ENCODE data around the gene GDPD4.

DNA sequence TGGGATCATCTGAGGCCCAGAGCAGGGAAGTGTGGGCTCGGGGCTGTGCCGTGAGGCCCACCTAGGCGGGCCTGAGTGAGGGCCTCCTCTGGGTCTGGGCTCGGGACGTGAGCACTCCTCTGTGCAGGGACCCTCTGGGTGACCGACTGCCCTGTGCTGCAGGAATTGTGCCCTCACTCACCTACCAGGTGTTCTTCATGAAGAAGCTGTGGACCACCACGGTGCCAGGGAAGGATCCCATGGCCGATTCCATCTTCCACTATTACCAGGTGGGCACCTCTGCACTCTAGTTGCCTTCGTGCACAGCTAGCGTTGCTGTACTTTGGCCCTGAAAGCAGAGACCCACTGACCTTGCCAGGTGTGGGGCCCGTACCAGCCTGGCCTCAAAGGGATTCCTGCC lies 93.0 kb downstream of the GDPD4 start:
- TF ChIP-seq, protein P1, sequence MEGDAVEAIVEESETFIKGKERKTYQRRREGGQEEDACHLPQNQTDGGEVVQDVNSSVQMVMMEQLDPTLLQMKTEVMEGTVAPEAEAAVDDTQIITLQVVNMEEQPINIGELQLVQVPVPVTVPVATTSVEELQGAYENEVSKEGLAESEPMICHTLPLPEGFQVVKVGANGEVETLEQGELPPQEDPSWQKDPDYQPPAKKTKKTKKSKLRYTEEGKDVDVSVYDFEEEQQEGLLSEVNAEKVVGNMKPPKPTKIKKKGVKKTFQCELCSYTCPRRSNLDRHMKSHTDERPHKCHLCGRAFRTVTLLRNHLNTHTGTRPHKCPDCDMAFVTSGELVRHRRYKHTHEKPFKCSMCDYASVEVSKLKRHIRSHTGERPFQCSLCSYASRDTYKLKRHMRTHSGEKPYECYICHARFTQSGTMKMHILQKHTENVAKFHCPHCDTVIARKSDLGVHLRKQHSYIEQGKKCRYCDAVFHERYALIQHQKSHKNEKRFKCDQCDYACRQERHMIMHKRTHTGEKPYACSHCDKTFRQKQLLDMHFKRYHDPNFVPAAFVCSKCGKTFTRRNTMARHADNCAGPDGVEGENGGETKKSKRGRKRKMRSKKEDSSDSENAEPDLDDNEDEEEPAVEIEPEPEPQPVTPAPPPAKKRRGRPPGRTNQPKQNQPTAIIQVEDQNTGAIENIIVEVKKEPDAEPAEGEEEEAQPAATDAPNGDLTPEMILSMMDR (IDR thresholded peaks at IDR 0.05; ENCODE audit: low read depth, low read length, missing input control), result no peak
- TF ChIP-seq RXRA (IDR thresholded peaks at IDR 0.05) (no peak), SP1 (IDR thresholded peaks at IDR 0.05) (no peak)

Measured in liver (tissue), 3 donors.